Measurements from ENCODE around the gene DDRGK1.

DNA sequence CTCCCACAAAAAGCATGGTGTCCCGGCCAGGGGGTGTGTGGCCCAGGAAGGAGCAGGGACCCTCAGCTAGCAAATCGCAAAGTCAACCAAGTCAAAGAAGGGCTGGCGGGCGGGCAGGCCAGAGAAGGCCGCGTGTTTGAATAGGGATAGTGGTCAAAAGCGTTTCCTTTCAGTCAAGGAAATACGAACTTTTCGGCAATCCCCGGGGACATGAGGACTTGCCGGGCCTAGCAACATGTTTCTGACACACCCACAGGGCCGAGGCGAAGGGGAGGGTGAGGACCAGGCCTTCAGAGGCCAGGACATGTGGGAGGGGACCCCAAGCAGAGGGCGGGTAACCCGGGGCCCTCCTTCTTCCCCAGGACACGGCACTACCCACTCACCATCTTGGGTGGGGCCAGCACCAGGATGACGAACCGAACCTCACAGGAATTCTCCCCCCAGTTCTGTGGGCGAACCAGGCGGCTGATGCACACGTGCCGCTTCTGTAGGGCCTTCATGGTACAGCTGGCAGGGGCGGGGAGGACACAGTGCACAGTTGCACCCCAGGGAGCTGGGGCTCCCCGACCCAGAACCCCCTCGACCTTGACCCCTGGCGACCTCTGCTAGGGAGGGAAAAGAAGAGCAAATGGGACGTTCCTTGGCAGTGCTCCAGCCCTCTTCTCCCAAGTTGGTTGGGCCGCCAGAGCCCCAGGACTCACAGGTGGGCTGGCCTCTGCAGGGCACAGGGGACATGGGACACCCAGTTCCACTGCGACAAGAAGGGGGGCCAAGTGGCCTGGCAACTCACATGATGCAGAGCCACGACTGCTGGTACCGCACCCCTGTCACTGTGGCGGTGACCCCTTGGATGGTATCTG, 28.9 kb upstream of the DDRGK1 start:
- TF ChIP-seq, protein P1, sequence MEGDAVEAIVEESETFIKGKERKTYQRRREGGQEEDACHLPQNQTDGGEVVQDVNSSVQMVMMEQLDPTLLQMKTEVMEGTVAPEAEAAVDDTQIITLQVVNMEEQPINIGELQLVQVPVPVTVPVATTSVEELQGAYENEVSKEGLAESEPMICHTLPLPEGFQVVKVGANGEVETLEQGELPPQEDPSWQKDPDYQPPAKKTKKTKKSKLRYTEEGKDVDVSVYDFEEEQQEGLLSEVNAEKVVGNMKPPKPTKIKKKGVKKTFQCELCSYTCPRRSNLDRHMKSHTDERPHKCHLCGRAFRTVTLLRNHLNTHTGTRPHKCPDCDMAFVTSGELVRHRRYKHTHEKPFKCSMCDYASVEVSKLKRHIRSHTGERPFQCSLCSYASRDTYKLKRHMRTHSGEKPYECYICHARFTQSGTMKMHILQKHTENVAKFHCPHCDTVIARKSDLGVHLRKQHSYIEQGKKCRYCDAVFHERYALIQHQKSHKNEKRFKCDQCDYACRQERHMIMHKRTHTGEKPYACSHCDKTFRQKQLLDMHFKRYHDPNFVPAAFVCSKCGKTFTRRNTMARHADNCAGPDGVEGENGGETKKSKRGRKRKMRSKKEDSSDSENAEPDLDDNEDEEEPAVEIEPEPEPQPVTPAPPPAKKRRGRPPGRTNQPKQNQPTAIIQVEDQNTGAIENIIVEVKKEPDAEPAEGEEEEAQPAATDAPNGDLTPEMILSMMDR (IDR thresholded peaks at IDR 0.05; ENCODE audit: poor library complexity): no peak
- TF ChIP-seq EZH2phosphoT487 (IDR thresholded peaks at IDR 0.05; ENCODE audit: low read depth, severe bottlenecking, unreplicated experiment) (no peak), EZH2 (IDR thresholded peaks at IDR 0.05; ENCODE audit: borderline replicate concordance) (no peak)
